Ascending aorta (tissue), 2 donors: Measurements from ENCODE around the gene UQCRHL. TPM values are rescaled to one million over a fixed set of nuclear protein-coding genes. Genes with fewer than 3 reads are reported as not detected.
"Not testable (repeated sequence)": the region's sequence is repeated elsewhere in the genome, so short reads cannot be mapped to it uniquely, and the experiment has no call there.

Experiments used
- DNase-seq, 2 donors: peaks; one replicate each; pipeline ENCODE4 v3.0.0-alpha.2; 2019; ENCODE audit warnings: low spot score in 2 of 2
- H3K27ac ChIP-seq, 2 donors: fragments of 200-600 bp; sonication (generic); one replicate each; pipeline ENCODE4 v1.5.1; 2016 to 2017; ENCODE audit warnings: mild to moderate bottlenecking in 1 of 2
- H3K27me3 ChIP-seq: fragments of 200-600 bp; sonication (generic); one replicate; pipeline ENCODE4 v1.5.1; 2017
- H3K36me3 ChIP-seq, 2 donors: fragments of 200-600 bp; sonication (generic); one replicate each; pipeline ENCODE4 v1.5.1; 2016
- H3K4me1 ChIP-seq, 2 donors: fragments of 200-600 bp; sonication (generic); one replicate each; pipeline ENCODE4 v1.5.1; 2016 to 2017; ENCODE audit warnings: mild to moderate bottlenecking in 1 of 2
- H3K4me3 ChIP-seq, 2 donors: fragments of 200-600 bp; sonication (generic); one replicate each; pipeline ENCODE4 v1.5.1; 2016 to 2017; ENCODE audit warnings: mild to moderate bottlenecking in 1 of 2
- H3K9me3 ChIP-seq, 2 donors: fragments of 200-600 bp; sonication (generic); one replicate each; pipeline ENCODE4 v1.5.1; 2016
- intact Hi-C: fragments of 100-400 bp; cut with DNase I; formaldehyde crosslinking; loops from one replicate; pipeline ENCODE4 v1.15.1; 2023
- total RNA-seq: library from RNA; depleted of rRNA; stranded (reverse); fragments of >200 nt; gene quantifications from one replicate; pipeline ENCODE4 v1.1.0, GENCODE V29; 2016
- TF ChIP-seq, protein P1 (sequence below), 3 experiments: fragments of 200-600 bp in 2 of 3; fragments of 450-650 bp in 1 of 3; sonication (generic) in 2 of 3; IDR thresholded peaks; one replicate each; pipeline ENCODE4 v1.5.1; 2016 to 2019; ENCODE audit warnings: antibody characterized with exemption in 3 of 3, mild to moderate bottlenecking in 1 of 3, moderate library complexity in 1 of 3

UQCRHL gene
- total RNA-seq, result not detected

DNA sequence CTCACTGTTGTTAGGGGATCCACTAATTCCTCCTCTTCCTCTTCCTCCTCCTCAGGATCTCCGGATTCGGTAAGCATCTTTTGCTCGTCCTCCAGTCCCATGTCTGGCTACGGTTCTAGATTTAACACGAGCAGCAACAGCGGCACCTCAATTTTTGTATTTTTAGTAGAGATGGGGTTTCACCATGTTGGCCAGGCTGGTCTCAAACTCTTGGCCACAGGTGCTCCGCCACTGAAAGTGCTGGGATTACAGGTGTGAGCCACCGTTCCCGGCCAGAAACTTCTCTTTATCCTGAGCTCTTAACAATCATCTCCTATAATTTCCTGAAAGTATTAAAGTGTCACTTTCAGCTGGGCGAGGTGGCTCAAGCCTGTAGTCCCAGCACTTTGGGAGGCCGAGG lies at the start of gene UQCRHL:
Gene UQCRHL, minus strand, starts transcription at position 101 of the 400 bp plus-strand sequence. Its CDS starts 0 bp downstream, at position 101.
- H3K4me3 ChIP-seq, H3K36me3 ChIP-seq, intact Hi-C loops, DNase-seq, H3K27ac ChIP-seq, H3K9me3 ChIP-seq, H3K27me3 ChIP-seq: not testable (repeated sequence)
- H3K4me1 ChIP-seq, result peaks cover 5 to 20% of the 10 kb centered on the region in 2 donors

DNA sequence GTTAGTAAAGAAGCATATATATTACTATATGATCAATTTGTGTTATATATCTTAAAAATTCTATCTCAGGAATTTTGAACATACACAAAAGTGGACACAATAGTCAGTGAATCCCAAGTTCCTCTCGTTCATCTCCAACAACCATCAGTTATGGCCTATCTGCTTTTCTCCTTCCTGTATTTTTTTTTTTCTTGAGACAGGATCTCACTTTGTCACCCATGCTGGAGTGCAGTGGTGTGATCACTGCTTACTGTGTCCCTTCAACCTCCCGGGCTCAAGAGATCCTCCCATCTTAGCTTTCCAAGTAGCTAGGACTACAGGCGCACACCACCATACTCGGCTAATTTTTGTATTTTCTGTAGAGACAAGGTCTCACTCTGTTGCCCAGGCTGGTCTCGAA lies 49.4 kb upstream of the UQCRHL start:
- TF ChIP-seq, protein P1, sequence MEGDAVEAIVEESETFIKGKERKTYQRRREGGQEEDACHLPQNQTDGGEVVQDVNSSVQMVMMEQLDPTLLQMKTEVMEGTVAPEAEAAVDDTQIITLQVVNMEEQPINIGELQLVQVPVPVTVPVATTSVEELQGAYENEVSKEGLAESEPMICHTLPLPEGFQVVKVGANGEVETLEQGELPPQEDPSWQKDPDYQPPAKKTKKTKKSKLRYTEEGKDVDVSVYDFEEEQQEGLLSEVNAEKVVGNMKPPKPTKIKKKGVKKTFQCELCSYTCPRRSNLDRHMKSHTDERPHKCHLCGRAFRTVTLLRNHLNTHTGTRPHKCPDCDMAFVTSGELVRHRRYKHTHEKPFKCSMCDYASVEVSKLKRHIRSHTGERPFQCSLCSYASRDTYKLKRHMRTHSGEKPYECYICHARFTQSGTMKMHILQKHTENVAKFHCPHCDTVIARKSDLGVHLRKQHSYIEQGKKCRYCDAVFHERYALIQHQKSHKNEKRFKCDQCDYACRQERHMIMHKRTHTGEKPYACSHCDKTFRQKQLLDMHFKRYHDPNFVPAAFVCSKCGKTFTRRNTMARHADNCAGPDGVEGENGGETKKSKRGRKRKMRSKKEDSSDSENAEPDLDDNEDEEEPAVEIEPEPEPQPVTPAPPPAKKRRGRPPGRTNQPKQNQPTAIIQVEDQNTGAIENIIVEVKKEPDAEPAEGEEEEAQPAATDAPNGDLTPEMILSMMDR (IDR thresholded peaks at IDR 0.05), result no peak
- no peaks in the 10 kb centered on the region for H3K9me3 ChIP-seq
- H3K4me3 ChIP-seq, result no peak overlapping the region
- H3K27me3 ChIP-seq, result no peaks in the 10 kb centered on the region
- no peaks in the 10 kb centered on the region for H3K36me3 ChIP-seq
- intact Hi-C loops, result no loop called here
- H3K27ac ChIP-seq, result no peak overlapping the region
- peaks cover 7 to 50% of the 10 kb centered on the region in 2 donors for H3K4me1 ChIP-seq
- DNase-seq, result no peak

DNA sequence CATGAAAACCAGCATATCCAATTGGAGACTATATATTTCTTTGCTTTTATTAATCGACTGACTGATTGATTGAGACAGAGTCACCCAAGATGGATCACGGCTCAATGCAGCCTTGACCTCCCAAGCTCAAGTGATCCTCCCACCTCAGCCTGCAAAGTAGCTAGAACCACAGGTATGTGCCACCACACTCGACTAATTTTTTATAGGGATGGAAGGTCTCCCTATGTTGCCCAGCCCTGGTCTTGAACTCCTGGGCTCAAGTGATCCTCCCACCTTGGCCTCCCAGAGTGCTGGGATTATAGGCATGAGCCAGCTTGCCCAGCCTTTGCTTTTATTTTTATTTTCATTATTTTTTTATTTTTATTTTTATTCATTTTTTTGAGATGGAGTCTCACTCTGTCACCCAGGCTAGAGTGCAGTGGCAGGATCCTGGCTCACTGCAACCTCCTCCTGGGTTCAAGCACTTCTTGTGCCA lies 45.4 kb upstream of the UQCRHL start:
- TF ChIP-seq, protein P1 (IDR thresholded peaks at IDR 0.05), result no peak
- Histone ChIP-seq H3K4me3 (peak overlapping the region in 1 of 2 donors; percentile 98), H3K4me1 (peaks cover 10 to 50% of the 10 kb centered on the region in 2 donors), H3K27me3 (no peaks in the 10 kb centered on the region), H3K9me3 (no peaks in the 10 kb centered on the region), H3K27ac (peak overlapping the region in 1 of 2 donors; percentile 49), H3K36me3 (no peaks in the 10 kb centered on the region)
- DNase-seq, result no peak
- intact Hi-C loops, result no loop called here

DNA sequence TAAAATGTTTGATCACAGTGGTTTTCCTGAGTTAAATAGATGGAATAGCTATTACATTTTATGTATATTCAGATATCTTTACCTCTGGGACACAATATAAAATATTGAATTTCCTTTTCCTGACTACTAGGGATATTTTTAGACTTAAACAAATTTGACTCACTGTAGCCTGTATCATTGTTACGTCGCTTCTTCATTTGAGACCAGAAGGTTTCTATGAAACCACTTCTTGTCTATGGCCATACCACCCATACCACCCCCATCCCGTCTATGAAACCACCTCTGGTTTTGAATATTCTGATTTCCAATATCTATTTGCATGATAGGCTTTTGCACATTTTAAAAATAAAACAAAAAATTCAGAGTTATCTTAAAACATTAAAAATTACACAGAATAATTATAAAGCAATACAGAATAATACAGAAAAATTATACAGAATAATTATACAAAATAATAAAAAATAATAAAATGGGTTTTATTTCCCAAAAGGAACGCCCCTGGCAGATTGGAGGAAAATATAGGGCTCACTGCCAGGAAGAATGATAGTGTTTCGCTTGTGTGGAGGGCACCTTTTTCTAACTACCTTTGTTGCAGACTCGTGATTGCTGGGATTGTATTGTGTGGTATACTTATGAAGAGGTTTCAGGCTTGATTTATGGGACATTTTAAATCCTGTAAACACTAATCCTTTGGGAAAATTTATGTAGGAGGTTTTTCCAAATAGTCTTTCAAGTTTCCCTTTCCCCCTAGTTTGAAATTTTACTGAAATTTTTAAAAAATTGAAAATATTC lies 44.8 kb upstream of the UQCRHL start:
- H3K4me3 ChIP-seq, result peak overlapping the region in 1 of 2 donors; percentile 98
- intact Hi-C loops, result no loop called here
- DNase-seq, result no peak
- H3K4me1 ChIP-seq, result peaks cover 10 to 44% of the 10 kb centered on the region in 2 donors
- no peaks in the 10 kb centered on the region for H3K9me3 ChIP-seq
- TF ChIP-seq, protein P1 (IDR thresholded peaks at IDR 0.05), result no peak
- no peaks in the 10 kb centered on the region for H3K27me3 ChIP-seq
- H3K36me3 ChIP-seq, result no peaks in the 10 kb centered on the region
- H3K27ac ChIP-seq, result peak overlapping the region; percentile 37 to 49

DNA sequence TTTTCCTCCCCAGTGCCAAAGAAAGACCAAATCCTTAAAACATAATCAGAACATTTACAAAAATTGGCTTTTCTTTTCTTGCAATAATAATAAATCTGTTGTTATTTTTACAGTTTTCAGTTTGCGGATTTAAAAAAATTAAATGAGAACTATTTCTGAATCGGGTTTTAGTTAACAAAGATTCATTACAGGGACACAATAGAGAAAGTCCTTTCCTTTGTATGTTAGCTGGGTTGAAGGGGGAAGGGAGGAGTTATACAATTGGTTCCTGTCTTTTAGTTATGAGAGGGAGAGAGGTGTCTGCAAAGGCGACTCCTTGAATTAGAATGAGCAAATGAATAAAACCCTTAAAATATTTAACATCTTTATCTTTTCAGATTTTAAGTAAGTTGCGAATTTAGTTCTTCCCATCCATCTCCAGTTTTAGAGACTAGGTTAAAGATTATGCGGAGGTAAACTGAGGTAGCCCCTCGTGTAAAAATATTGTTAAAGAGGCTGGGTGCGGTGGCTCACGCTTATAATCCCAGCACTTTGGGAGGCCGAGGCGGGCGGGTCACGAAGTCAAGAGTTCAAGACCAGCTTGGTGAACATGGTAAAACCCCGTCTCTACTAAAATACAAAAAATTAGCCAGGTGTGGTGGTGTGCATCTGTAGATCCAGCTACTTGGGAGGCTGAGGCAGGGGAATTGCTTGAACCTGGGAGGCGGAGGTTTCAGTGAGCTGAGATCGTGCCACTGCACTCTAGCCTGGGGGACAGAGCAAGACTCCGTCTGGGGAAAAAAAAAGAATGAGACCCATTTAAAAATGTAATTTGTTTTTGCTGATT lies 44.0 kb upstream of the UQCRHL start:
- H3K4me1 ChIP-seq, result peaks cover 6 to 42% of the 10 kb centered on the region in 2 donors

More for the DNA sequence above, 44.0 kb upstream of the UQCRHL start:
- peak overlapping the region in 1 of 2 donors; percentile 98 for H3K4me3 ChIP-seq
- no peaks in the 10 kb centered on the region for H3K27me3 ChIP-seq
- H3K27ac ChIP-seq, result peak overlapping the region; percentile 37 to 49
- intact Hi-C loops, result no loop called here
- no peaks in the 10 kb centered on the region for H3K36me3 ChIP-seq
- no peak for DNase-seq
- no peaks in the 10 kb centered on the region for H3K9me3 ChIP-seq
- TF ChIP-seq, protein P1 (IDR thresholded peaks at IDR 0.05), result no peak
